HG02943 (cell line): ENCODE results near the gene PTTG1IP2.
A peak's percentile ranks its signal among the peaks of the same experiment; 100 is the strongest.
"Not testable (repeated sequence)": the region's sequence is repeated elsewhere in the genome, so short reads cannot be mapped to it uniquely, and the experiment has no call there.

ENCODE experiments used
- ATAC-seq: cut with Tn5 transposase; IDR thresholded peaks from one replicate; pipeline ENCODE4 v1.9.1; 2021; ENCODE audit warnings: mild to moderate bottlenecking, low read depth, moderate library complexity; ENCODE audit not compliant: unreplicated experiment

Gene PTTG1IP2

DNA sequence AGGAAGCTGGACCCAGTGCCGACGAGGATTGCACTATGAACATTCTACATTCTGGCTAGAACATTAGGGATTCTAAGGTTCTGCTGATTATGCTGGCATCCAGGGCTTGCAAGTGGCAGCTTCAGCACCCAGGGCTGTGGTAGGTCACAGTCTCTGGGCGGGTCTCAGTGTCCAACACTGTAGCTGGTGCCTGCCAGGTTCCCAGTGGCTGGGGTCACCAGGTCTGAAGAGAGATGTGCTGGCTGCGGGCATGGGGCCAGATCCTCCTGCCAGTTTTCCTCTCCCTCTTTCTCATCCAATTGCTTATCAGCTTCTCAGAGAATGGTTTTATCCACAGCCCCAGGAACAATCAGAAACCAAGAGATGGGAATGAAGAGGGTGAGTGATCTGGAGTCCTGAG lies at the start of gene PTTG1IP2:
TSS of gene PTTG1IP2 (plus strand) at position 86 of the 400 bp plus-strand sequence. CDS start at position 234, 148 bp downstream.
- ATAC-seq, result no peak

DNA sequence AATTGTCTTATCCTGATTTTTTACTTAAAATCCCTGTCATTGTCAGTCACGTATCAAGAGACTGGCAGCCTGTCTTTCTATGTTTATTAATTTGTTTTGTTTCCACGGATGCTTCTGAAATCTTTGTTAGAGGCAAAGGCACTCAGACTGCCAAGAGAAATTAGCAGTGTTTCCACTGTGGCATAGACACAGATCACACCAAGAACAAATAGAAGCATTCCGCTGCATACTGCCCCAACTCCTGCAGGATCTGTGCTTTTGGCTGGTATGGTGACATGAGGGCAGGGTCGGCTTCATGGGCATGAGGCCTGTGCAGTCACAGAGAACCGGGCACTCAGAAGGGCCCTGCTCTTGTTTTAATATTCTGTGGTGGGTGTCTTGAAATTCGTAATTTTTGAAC lies 47.8 kb upstream of the PTTG1IP2 start:
- ATAC-seq, result no peak

DNA sequence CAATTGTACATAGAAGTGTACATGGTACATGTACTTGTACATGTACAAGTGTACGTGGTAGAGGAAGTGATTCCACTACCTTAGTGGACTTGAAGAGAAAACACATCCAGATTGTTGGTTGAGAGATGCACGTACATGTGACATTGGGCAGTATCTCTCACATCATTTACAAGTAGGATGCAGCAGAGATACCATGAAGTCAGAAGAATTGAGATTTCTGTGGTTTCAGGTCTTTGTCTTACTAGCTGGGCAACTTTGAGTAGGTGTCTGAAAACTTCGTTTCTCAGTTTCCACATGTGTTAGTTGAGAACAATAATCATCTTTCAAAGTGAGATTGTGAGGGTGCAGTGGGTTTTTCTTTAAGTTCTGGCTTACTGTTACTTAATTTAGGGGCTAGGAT lies 44.7 kb upstream of the PTTG1IP2 start:
- ATAC-seq, result peak; percentile 77

- no peak for ATAC-seq
Measured at GRCh38 chr7:90425376-90425775, 44.1 kb upstream of the PTTG1IP2 start.

DNA sequence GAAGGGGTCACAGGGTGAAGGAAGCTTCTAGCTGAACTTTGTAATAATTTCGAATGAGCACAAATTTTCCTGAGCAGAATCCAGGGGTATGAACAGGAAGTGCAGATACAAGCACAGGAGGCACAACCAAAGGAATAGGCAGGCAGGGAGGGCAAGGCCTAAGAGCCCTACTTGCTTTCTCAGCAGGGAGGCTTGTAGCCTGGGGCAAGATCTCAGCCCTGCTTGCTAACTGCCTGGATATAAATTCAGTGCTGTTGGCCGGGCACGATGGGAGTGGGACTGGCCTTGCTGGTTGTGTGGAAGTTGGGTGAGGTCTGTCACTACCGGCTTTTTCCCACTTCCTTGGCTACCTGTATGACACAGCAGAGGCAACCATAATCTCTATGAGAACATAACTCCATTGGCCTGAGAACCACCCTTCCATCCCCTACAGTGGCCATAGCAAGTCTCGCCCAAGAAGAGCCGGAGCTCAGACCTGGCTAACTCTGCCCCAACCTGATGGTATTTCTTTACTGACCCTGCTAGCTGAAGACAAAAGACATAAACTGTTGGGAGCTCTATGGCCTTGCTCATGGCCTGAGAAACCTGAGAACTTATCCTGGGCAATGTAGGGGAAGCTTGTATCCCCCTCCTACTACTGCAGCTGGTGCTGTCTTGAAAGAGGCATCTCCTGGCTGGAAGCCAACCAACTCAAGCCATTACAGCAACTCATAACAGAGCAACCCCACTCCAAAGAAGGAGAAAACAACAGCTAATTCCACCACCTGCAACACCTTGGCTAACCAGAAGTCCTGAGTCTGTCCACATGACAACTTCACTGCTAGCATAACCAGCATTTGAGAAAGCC lies 38.6 kb upstream of the PTTG1IP2 start:
- ATAC-seq, result no peak

- ATAC-seq, result no peak
Measured at GRCh38 chr7:90432752-90433151, 36.7 kb upstream of the PTTG1IP2 start.

DNA sequence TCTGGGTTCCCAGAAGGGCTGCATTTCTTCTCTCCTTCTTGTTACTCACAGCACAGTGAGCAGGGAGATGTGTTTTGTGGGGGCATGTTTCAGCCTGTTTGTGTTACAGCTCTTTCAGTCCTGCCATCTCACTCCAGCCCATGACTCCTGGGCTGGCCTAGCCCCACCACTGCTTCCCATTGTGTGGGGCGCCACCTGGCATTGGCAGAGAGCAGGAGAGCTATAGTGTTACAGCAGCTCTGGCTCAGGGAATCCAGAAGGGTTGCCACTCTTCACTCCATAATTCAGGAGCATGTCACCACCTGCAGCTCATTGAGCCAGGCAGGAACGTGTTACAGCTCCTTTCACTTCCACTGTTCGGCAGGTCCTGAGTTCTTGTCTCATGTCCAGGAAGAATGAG lies 36.2 kb upstream of the PTTG1IP2 start:
- no peak for ATAC-seq

DNA sequence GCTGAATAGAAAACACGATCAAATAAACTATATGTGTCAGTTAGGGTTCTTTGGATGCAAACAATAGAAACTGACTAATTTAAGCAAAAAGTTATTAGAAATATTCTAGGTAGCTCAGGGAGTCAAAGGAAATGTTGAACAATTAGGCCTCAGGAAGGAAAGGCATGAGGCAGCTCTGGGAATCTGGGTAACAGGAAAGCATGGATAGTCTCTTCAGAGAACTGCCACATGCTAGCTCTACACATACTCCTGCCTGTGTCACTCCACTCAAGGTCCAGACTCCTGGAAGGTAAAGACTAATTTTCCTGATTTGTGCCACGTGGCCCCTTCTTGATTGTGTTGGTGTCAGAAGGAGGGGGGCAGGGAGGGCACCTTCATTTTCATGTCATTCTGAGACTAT lies 23.8 kb upstream of the PTTG1IP2 start:
- no peak for ATAC-seq

DNA sequence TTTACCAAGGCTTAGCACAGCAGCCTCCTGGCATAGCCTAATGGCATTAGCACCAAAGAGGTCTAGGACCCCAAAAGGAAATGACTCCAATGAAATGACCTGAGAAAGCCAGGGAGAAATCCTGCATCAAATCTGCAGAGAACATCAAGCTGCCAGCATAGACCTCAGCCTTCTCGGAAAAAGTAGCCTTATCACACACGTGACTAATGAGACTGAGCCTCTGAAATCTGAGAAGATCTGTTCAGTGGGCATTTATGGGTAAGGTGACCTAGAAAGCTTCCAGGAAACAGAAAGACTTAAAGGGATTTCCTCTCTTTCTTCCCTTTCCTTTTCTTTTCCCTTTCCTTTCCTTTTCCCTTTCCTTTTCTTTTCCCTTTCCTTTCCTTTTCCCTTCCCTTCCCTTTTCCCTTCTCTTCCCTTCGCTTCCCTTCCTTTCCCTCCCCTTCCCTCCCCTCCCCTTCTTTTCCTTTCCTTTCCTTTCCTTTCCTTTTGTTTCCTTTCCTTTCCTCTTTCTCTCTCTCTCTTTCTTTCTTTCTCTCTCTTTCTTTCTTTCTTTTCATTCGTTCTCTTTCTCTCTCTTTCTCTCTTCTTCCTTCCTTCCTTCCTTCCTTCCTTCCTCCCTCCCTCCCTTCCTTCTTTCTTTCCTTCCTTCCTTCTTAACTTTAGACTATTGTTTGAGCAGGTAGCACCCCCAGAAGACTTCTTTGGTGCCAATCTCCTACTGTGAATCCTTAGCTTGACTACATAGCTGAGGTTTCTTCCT lies 23.1 kb upstream of the PTTG1IP2 start:
- no peak for ATAC-seq

DNA sequence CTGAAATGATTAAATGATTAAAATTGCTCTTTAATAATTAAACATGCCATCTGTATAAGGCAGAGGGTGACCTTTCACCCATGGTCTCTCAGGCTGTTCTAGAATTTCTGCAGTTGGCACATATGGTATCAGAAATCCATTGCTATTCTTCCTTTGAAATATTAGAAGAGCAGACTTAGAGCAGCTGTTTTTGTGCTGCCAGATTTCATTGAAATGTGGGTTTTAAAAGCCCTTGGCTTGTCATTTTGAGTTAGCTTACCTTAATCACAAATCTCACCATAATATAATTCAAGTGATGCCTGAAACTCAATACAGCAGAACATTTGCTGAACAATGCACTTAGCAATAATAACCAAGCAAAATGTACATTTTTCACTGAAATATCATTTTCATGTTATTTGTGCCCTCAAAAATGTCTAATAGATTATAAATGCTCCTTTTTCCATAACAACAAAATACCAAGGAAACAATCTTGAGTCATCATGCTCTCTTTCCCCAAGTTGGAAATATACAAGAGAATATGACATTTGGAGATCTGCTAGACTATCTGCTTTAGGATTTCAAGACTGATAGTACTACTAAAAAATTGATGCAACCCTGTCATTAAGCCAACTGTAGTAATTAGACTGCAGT lies 16.1 kb upstream of the PTTG1IP2 start:
- no peak for ATAC-seq

GRCh38 chr7:90453931-90454330 lies 15.5 kb upstream of the PTTG1IP2 start:
- ATAC-seq, result no peak

GRCh38 chr7:90455163-90456030 lies 14.0 kb upstream of the PTTG1IP2 start:
- peak; percentile 82 for ATAC-seq

GRCh38 chr7:90458104-90458503 lies 11.3 kb upstream of the PTTG1IP2 start:
- no peak for ATAC-seq

DNA sequence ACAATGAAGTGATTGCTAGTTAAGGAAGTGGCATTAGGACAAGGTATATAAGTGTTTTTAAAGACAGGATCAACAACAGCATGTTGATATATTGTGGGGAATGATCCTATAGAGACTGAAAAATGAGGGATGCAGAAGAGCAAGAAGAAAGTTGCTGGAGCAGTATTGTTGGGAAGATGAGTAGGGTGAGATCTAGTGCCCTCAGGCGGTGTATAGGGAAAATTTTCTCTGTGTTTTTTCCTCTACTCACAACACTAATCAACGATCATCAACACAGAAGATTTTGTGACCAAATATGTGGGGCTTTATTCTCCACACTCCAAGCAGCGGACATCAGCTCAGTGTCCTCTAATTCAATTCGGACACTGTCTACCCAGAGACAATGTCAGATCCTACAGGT lies 9.6 kb upstream of the PTTG1IP2 start:
- ATAC-seq, result no peak

GRCh38 chr7:90461219-90461618 lies 8.2 kb upstream of the PTTG1IP2 start:
- no peak for ATAC-seq

DNA sequence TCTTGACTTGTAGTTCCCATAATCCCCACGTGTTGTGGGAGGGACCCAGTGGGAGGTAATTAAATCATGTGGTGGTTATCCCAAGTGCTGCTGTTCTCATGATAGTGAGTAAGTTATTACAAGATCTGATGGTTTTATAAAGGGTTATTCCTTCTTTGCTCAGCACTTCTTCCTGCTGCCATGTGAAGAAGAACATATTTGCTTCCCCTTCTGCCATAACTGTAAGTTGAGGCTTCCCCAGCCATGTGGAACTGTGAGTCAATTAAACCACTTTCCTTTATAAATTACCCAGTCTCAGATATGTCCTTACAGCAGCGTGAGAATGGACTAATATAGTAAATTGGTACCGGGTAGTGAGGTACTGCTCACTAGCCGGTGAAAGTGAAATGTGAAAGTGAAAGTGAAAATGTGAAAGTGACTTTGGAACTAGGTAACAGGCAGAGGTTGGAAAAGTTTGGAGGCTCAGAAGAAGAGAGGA lies 6.2 kb upstream of the PTTG1IP2 start:
- not testable (repeated sequence) for ATAC-seq

- ATAC-seq, result no peak
Measured at GRCh38 chr7:90465816-90466215, 3.6 kb upstream of the PTTG1IP2 start.

DNA sequence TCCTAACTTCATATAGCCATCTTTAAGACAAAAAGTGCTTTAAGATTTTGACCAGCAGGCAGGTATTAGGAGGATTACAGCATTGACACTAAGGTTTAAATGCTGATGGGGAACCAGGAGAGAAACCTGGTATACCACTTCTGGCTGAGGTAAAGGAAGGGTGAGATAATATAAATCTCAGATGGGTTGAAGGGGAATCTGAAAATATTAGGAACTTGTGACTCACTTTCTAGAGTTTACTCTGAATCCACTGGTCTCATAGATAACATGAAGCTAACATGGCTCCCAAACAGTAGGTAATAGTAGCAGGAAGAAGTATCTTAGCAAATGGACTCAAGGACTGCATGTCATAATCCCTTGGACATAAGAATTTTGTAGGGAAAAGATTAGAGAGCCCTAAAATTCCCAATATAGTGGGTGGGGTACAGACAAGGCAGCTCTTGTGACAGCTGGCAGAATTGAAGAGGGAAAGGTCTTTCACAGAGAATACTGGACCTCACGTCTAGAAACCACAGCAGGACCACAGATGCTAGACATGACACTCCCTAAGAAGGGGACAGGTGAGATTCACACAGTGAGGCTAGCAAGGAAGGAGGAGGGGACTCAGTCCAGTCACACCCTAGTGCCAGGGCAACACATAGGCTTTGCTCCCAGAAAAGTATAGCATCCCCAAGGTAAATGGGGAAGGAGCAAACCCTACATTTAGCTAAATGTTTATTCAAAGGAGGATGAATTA lies 3.5 kb downstream of the PTTG1IP2 start:
- ATAC-seq, result no peak

- ATAC-seq, result no peak
Measured at GRCh38 chr7:90473814-90474213, 4.4 kb downstream of the PTTG1IP2 start.
